ENCODE data around the gene C11orf97.

GRCh38 chr11:94486068-94486467, 26.2 kb upstream of the C11orf97 start:
- TF ChIP-seq CTCF (conservative IDR thresholded peaks at IDR 0.05): no peak
- no peak for TF ChIP-seq EZH2 (IDR thresholded peaks at IDR 0.05; ENCODE audit: low read depth)

All from PC-9 (cell line).